Hepatocyte (in vitro differentiated cells): ENCODE results near the gene PREX1. TPM values are rescaled to one million over a fixed set of nuclear protein-coding genes. Genes with fewer than 3 reads are reported as not detected.

ENCODE experiments used
- DNase-seq: peaks from one replicate; pipeline ENCODE4 v3.0.0-alpha.2; 2016; ENCODE audit warnings: low spot score
- H2AFZ ChIP-seq: fragments of 200-600 bp; sonication (generic); 2 replicates; pipeline ENCODE4 v1.6.0; 2016; ENCODE audit warnings: antibody characterized with exemption, mild to moderate bottlenecking
- H3K27ac ChIP-seq: fragments of 200-600 bp; sonication (generic); 2 replicates; pipeline ENCODE4 v1.5.1; 2016; ENCODE audit warnings: mild to moderate bottlenecking
- H3K27me3 ChIP-seq: fragments of 200-600 bp; sonication (generic); 2 replicates; pipeline ENCODE4 v1.6.1; 2016
- H3K36me3 ChIP-seq: fragments of 200-600 bp; sonication (generic); replicated peaks from 2 replicates; pipeline ENCODE4 v1.5.1; 2016; ENCODE audit warnings: low read depth; ENCODE audit not compliant: insufficient read depth
- H3K4me1 ChIP-seq: fragments of 200-600 bp; sonication (generic); 2 replicates; pipeline ENCODE4 v1.5.1; 2016; ENCODE audit warnings: mild to moderate bottlenecking, moderate library complexity; ENCODE audit not compliant: insufficient read depth
- H3K4me2 ChIP-seq: fragments of 200-600 bp; sonication (generic); 2 replicates; pipeline ENCODE4 v1.6.0; 2016
- H3K4me3 ChIP-seq: fragments of 200-600 bp; sonication (generic); 2 replicates; pipeline ENCODE4 v1.5.1; 2016; ENCODE audit warnings: mild to moderate bottlenecking
- H3K79me2 ChIP-seq: fragments of 200-600 bp; sonication (generic); 2 replicates; pipeline ENCODE4 v1.6.0; 2017; ENCODE audit warnings: mild to moderate bottlenecking
- H3K9me2 ChIP-seq: fragments of 200-600 bp; sonication (generic); replicated peaks from 2 replicates; pipeline ENCODE4 v1.6.0; 2017; ENCODE audit warnings: mild to moderate bottlenecking; ENCODE audit not compliant: insufficient read depth
- H3K9me3 ChIP-seq: fragments of 200-600 bp; sonication (generic); 2 replicates; pipeline ENCODE4 v1.5.1; 2016; ENCODE audit warnings: low read depth, mild to moderate bottlenecking
- H4K20me1 ChIP-seq: fragments of 200-600 bp; sonication (generic); 2 replicates; pipeline ENCODE4 v1.6.0; 2016; ENCODE audit warnings: mild to moderate bottlenecking; ENCODE audit not compliant: insufficient read depth, poor library complexity, severe bottlenecking
- EZH2 ChIP-seq: fragments of 200-600 bp; sonication (generic); IDR thresholded peaks from 2 replicates; pipeline ENCODE4 v1.6.1; 2016; ENCODE audit warnings: antibody characterized with exemption, mild to moderate bottlenecking, borderline replicate concordance
- EZH2phosphoT487 ChIP-seq: fragments of 200-600 bp; sonication (generic); IDR thresholded peaks from one replicate; pipeline ENCODE4 v1.6.1; 2018; ENCODE audit warnings: antibody characterized with exemption, mild to moderate bottlenecking, low read depth, moderate library complexity; ENCODE audit not compliant: unreplicated experiment, severe bottlenecking
- WGBS: methylation state at CpG from one replicate; pipeline ENCODE4 v1.1.6; 2016; ENCODE audit warnings: low lambda C conversion rate; ENCODE audit errors: missing lambda C conversion rate; 5-methylcytosine and 5-hydroxymethylcytosine counted together
- polyA plus RNA-seq: library from polyadenylated mRNA; unstranded; fragments of >200 nt; fragmentation: Nextera tagmentation; extraction: Ambion mirVana; gene quantifications from 2 replicates; pipeline ENCODE4 v1.2.1, GENCODE V29; 2016
- total RNA-seq: library from RNA; depleted of rRNA; stranded (reverse); fragments of >200 nt; gene quantifications from 2 replicates; pipeline ENCODE4 v1.2.3, GENCODE V29; 2014
- TF ChIP-seq, protein P1 (sequence below): fragments of 200-600 bp; sonication (generic); IDR thresholded peaks from 2 replicates; pipeline ENCODE4 v1.5.1; 2016; ENCODE audit warnings: antibody characterized with exemption, mild to moderate bottlenecking; ENCODE audit not compliant: poor library complexity

PREX1 gene
- total and polyA plus RNA-seq, 2 experiments from 2014 or later = 1.8 to 2.9 TPM

- Histone ChIP-seq H3K4me1 (no peaks in the 10 kb centered on the region), H2AFZ (no peak overlapping the region), H3K4me2 (no peak overlapping the region), H3K27me3 (no peaks in the 10 kb centered on the region), H4K20me1 (no peaks in the 10 kb centered on the region), H3K79me2 (no peaks in the 10 kb centered on the region), H3K27ac (no peak overlapping the region), H3K4me3 (no peak overlapping the region), H3K36me3 (no peaks in the 10 kb centered on the region), H3K9me2 (no peaks in the 10 kb centered on the region), H3K9me3 (no peaks in the 10 kb centered on the region)
- no peak for DNase-seq
- 89% methylated on average over 17 of the region's 17 CpGs for WGBS
- TF ChIP-seq, protein P1, sequence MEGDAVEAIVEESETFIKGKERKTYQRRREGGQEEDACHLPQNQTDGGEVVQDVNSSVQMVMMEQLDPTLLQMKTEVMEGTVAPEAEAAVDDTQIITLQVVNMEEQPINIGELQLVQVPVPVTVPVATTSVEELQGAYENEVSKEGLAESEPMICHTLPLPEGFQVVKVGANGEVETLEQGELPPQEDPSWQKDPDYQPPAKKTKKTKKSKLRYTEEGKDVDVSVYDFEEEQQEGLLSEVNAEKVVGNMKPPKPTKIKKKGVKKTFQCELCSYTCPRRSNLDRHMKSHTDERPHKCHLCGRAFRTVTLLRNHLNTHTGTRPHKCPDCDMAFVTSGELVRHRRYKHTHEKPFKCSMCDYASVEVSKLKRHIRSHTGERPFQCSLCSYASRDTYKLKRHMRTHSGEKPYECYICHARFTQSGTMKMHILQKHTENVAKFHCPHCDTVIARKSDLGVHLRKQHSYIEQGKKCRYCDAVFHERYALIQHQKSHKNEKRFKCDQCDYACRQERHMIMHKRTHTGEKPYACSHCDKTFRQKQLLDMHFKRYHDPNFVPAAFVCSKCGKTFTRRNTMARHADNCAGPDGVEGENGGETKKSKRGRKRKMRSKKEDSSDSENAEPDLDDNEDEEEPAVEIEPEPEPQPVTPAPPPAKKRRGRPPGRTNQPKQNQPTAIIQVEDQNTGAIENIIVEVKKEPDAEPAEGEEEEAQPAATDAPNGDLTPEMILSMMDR = no peak
- TF ChIP-seq EZH2phosphoT487 (no peak), EZH2 (no peak)
Observed at GRCh38 chr20:48772183-48772976, 55.4 kb downstream of the PREX1 start.

- H3K9me3 ChIP-seq = no peaks in the 10 kb centered on the region
- H3K4me1 ChIP-seq = no peaks in the 10 kb centered on the region
- no peaks in the 10 kb centered on the region for H3K9me2 ChIP-seq
- H3K27me3 ChIP-seq = no peaks in the 10 kb centered on the region
- no peak overlapping the region for H2AFZ ChIP-seq
- H3K4me2 ChIP-seq = no peak overlapping the region
- no peaks in the 10 kb centered on the region for H3K36me3 ChIP-seq
- WGBS = 71% methylated on average over 10 of the region's 10 CpGs
- no peaks in the 10 kb centered on the region for H4K20me1 ChIP-seq
- H3K27ac ChIP-seq = no peak overlapping the region
- no peak for DNase-seq
- no peak for TF ChIP-seq EZH2
- no peak for TF ChIP-seq EZH2phosphoT487
- TF ChIP-seq, protein P1 = no peak
- no peaks in the 10 kb centered on the region for H3K79me2 ChIP-seq
- H3K4me3 ChIP-seq = no peak overlapping the region
Observed at GRCh38 chr20:48771542-48771941, 56.3 kb downstream of the PREX1 start.

- no peak overlapping the region for H3K4me2 ChIP-seq
- no peak overlapping the region for H2AFZ ChIP-seq
- 79% methylated on average over 9 of the region's 9 CpGs for WGBS
Observed at GRCh38 chr20:48770700-48771442, 56.9 kb downstream of the PREX1 start.

More at GRCh38 chr20:48770700-48771442, 56.9 kb downstream of the PREX1 start:
- Histone ChIP-seq H3K9me3 (no peaks in the 10 kb centered on the region), H3K36me3 (no peaks in the 10 kb centered on the region), H3K27me3 (no peaks in the 10 kb centered on the region), H3K4me1 (no peaks in the 10 kb centered on the region), H3K4me3 (no peak overlapping the region), H4K20me1 (no peaks in the 10 kb centered on the region), H3K9me2 (no peaks in the 10 kb centered on the region), H3K79me2 (no peaks in the 10 kb centered on the region), H3K27ac (no peak overlapping the region)
- TF ChIP-seq, protein P1 = no peak
- TF ChIP-seq EZH2phosphoT487 (no peak), EZH2 (no peak)
- no peak for DNase-seq
